HG03521 (cell line): ENCODE measurements around the gene FSIP2.

Source experiments
- ATAC-seq: cut with Tn5 transposase; IDR thresholded peaks from one replicate; pipeline ENCODE4 v1.9.1; 2021; ENCODE audit warnings: mild to moderate bottlenecking, moderate library complexity; ENCODE audit not compliant: unreplicated experiment

Gene FSIP2

DNA sequence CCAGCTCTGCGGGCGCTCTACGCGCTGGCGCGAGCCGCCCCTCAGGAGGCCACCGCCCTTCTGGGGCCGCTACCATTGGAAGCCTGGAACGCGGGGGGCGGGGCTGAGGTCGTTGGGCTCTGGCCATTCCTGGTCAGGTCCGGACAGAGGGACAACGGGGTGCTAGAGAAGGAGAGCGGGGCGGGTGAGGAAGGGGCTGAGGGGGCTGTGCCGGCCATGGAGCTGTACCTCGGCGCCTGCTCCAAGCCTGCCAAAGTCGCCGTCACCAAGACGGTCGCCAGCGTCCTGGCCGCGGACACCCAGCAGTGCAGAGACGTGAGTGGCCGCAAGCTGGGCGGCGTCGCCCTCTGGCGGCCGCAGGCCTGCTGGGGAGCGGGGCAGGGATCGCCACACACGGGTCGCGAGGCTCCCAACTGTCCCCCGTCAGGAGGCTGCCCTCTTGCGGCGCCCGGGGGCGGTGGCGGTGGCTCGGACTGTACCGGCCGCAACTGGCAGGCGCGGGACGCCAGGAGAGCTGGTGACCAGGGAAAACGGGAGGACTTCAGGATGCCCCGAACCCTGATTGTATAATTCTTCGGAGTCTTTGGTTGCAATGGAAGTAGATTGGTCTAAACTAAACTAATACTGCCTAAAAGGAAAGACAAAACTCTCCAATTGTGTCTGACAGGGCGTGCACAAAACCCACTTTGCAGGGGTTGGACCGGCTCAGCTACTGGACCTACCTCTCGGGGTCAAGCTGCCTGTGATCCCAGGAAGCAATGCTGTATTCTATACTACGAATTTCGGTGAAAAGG, at the start of gene FSIP2:
FSIP2 (plus strand) TSS at position 126 of the 794 bp plus-strand sequence; CDS start at position 217, 91 bp downstream.
- peak; percentile 98 for ATAC-seq

DNA sequence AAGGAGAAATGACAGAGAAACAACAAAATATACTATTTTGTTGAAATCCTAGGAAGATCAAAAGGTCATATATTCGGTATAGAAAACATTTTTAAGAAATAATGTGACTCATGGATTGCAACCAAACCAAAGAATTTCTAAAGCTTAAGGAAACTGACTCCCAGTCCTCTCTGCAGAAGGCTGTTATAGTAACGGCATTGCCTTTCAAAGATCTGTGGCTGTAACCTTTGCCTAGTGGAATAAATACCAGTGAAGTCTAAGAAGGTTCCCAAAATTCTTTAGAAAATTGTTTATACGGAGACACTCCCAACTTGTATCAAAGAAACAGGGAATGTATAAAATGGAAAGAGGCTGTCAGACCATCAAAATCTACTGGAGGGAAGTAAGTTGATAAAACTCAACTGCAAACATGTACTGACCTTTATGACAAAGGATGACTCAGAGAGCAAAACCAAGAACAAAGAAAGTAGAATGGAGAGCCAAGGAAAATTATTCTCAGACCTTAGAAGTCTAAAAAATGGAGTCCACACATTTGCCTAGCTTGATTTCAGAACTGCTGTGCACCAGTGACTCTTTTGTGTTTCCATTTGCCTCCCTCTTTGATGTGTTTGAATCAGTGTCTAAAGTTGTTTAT, 48.6 kb upstream of the FSIP2 start:
- no peak for ATAC-seq

GRCh38 chr2:185695711-185696235, 42.8 kb upstream of the FSIP2 start:
- no peak for ATAC-seq

DNA sequence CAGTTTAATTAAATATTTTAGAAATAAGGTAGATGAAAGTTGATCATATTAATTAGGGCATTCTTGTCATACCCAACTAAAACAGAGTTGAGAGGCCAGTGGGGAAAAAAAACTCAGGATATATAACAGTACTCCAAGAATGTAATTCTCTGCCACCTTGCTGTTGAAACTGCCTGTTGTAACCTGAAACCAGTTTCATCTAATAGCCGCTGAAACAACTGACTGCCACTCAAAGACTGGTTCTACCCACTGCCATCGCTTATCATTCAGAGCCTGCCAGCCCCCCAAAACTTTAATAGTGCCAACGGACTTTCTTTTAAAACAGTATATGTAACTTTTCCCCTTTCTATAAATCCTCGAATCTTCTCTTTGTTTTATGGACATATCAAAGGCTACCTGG, 37.7 kb upstream of the FSIP2 start:
- no peak for ATAC-seq

DNA sequence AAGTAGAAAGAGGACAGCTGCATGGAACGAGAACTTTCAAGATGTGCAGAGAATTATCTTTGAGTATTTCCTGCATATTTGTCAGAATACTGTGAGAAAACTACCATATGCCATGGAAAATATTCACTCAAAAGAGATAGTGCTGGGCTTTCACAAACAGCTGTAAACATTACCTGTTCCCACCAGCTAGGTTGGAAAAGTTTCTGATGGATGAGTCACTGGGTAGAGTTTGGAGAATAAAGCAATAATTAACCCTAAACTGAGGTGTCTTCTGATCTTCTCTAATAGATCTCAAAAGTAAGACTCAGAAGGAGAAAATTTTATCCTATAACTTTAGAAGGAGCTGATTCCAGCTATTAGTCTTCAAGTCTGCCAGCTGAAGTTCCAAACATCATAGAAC, 3.9 kb upstream of the FSIP2 start:
- ATAC-seq, result no peak

- ATAC-seq, result no peak
These were observed 2.4 kb upstream of the FSIP2 start for GRCh38 chr2:185736210-185736609.

GRCh38 chr2:185745864-185746859, 7.6 kb downstream of the FSIP2 start:
- no peak for ATAC-seq

DNA sequence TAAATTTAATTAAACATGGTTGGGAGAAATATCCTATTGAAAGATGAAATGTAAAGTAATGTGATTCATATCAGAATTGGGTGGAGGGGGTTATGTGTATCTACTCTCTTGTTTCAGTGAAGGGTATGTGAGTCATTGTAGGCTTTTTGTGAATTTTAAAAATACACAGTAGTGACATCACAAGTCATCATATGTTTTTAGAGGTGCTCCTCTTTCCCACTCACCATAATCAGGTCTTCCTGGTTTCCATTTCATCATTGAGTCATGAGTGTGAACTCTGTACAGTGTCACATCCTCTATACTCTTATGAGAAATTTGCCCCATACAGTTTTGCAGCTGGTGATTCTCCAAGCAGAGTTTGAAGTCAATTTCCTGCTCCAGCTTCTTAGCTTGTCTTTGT, 18.8 kb downstream of the FSIP2 start:
- no peak for ATAC-seq

- no peak for ATAC-seq
These were observed 32.8 kb downstream of the FSIP2 start for GRCh38 chr2:185771396-185771795.

- ATAC-seq, result no peak
These were observed 42.3 kb downstream of the FSIP2 start for GRCh38 chr2:185780890-185781289.

GRCh38 chr2:185782223-185782769, 43.7 kb downstream of the FSIP2 start:
- ATAC-seq, result no peak

- ATAC-seq, result no peak
These were observed 46.6 kb downstream of the FSIP2 start for GRCh38 chr2:185785156-185785555.

DNA sequence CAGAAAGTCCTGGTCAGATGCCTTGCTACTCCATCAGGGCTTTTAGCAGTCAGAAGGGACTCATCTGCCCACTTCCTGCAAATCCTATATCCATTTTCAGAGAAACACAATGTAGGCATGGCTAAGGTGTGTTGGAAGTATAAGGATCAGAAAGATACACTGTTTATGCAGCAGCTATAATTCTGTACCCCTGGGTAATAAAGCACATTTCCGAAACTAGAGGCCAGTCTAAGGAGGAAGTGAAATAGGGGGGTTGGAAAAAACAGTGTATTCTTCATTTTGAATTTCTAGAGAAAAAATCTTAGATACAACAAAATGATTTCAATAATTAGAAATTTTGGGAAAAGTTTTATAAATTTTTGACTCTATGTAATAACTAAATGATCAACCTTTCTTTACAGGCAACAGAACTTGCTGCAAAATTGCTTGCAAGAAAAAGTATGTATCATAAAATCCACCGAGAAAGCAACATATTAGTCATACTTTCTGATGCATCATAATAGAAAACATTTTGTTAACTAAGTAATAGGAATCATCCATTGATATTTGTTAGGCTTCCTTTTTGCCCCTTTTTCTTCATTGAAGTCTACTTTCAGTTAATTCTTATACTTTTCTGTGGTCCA, 47.4 kb downstream of the FSIP2 start:
- ATAC-seq, result peak; percentile 72

DNA sequence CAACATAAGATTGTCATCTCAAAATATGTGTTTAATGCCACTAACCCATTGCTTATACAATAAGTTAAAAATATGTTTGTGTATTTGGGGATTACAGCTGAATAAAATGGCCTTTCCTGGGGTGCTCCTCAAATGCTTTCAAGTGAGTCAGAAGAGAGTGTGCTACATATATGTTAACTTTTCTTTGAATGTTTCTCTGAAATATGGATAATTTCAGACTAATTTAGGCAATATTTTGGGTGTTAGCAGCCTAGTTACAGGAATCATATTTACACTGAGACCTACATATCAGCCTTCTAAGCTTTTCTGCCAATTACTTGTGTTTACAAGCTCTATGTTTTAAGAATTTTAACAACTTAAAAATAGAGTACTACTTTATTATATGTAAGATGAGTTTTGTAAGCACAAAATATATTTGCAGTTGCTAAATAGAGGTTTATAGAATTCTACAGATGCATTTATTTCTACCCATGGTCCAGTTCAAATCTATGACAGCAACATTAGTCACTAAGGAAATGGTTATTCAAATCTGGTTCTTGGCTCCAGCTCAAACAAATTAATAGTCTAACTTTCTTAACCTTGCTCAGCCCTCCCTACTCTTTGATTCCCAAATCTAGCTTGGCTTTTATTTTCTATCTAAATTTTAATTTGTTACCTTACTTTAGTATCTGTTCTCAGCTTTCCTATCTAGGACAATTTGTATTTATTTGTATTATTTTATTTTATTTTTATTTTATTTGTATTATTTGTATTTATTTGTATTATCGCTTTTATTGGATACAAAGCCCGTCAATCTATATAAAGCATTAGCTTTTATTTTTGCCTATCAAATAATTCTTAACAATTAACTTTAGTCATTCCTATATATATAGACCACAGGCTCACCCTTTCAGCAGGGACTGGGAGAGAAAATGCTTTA, 48.9 kb downstream of the FSIP2 start:
- no peak for ATAC-seq

DNA sequence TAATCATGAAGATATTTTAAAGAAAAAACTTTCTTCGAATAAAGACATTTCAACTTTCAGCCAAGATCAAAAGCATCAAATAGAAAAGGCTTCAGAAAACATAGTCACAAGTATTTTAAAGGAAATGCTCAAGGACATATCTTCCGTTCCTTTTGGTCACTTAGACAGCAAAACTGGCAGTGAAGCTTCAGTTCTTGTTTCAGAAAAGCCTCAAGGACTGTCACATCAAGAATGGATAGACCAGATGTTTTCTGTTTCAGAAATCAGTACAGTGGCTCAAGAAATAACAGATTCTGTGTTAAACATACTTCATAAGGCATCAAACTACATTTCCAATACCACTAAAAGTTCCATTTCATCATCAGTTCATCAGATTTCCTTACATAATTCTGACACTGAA, 51.8 kb downstream of the FSIP2 start:
- no peak for ATAC-seq

DNA sequence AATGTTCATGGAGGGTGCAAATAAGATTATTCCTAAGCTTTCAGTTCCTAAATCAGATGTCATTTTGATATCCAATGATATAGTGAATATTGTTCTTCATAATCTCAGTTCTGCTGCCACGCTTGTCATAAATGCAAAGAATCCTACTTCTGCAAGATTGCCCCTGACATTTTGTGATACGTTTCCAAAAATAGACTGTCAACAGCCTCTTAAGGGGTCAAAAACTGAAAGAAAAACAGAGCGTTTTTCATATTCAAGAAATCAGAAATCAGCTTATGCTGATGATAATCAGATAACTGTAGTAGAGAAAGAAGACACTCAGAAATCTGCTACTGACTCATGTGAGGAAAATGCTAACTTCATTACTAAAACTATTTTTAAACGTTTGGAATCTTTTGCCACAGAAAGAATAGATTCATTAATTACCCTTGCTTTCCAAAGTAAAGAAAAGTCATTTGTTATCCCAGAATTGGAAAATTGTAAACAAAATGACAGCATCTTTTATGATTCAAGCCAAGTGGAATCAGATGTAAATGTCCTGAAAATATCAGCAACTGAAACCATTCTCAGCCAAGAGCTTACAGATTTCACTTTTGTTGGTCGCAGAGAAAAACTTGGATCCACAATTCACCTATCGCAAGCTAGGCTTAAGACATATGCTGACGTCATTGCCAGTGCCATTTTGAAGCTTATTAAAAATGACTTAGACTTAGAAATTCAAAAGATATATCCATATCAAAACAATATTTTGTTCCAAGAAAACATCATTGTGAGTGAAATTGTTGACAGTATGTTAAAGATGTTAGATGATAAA, 55.1 kb downstream of the FSIP2 start:
- ATAC-seq, result no peak

DNA sequence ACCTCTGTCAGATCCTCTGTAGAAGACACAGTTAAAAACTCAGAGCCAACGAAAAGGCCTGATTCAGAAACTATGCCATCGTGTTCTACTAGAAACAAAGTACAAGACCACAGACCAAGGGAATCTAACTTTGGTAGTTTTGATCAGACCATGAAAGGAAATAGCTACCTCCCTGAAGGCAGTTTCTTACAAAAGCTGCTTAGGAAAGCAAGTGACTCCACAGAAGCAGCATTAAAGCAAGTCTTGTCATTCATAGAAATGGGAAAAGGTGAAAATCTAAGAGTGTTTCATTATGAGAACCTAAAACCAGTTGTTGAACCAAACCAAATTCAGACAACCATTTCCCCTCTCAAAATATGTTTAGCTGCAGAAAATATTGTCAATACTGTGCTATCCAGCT, 58.2 kb downstream of the FSIP2 start:
- no peak for ATAC-seq

- ATAC-seq, result no peak
These were observed 64.3 kb downstream of the FSIP2 start for GRCh38 chr2:185802926-185803325.
